Loucy (cell line): ENCODE data around the gene PDE9A.

Experiments used
- H2AFZ ChIP-seq: fragments of 200-600 bp; sonication (generic); 2 replicates; pipeline ENCODE4 v1.6.0; 2016; ENCODE audit warnings: antibody characterized with exemption, mild to moderate bottlenecking, low read length, moderate library complexity
- H3F3A ChIP-seq: fragments of 200-600 bp; 2 replicates; pipeline ENCODE4 v1.6.0; 2016; ENCODE audit warnings: antibody characterized with exemption, low read depth, mild to moderate bottlenecking
- H3K27me3 ChIP-seq: fragments of 200-600 bp; sonication (generic); 2 replicates; pipeline ENCODE4 v1.6.1; 2014; ENCODE audit warnings: low read length, mild to moderate bottlenecking; ENCODE audit not compliant: insufficient read depth, poor library complexity, severe bottlenecking
- H3K36me3 ChIP-seq: fragments of 200-600 bp; sonication (generic); 2 replicates; pipeline ENCODE4 v1.6.1; 2016; ENCODE audit warnings: low read length; ENCODE audit not compliant: insufficient read depth
- H3K4me1 ChIP-seq: fragments of 200-600 bp; sonication (generic); 2 replicates; pipeline ENCODE4 v1.5.1; 2014; ENCODE audit warnings: low read length, mild to moderate bottlenecking; ENCODE audit not compliant: insufficient read depth, poor library complexity, severe bottlenecking
- H3K4me2 ChIP-seq: fragments of 200-600 bp; sonication (generic); 2 replicates; pipeline ENCODE4 v1.6.0; 2014; ENCODE audit warnings: antibody characterized with exemption, low read length, low read depth, mild to moderate bottlenecking; ENCODE audit not compliant: poor library complexity, severe bottlenecking
- H3K4me3 ChIP-seq: fragments of 200-600 bp; sonication (generic); 2 replicates; pipeline ENCODE4 v1.5.1; 2014; ENCODE audit warnings: low read length, mild to moderate bottlenecking, mixed read lengths; ENCODE audit not compliant: poor library complexity, severe bottlenecking
- H3K79me2 ChIP-seq: fragments of 200-600 bp; sonication (generic); 2 replicates; pipeline ENCODE4 v1.6.1; 2014; ENCODE audit warnings: low read length; ENCODE audit not compliant: insufficient read depth
- H3K9ac ChIP-seq: fragments of 200-600 bp; sonication (generic); 2 replicates; pipeline ENCODE4 v1.6.0; 2014; ENCODE audit warnings: mild to moderate bottlenecking, low read depth, low read length, moderate library complexity; ENCODE audit not compliant: poor library complexity, severe bottlenecking
- H3K9me2 ChIP-seq: fragments of 200-600 bp; sonication (generic); replicated peaks from 2 replicates; pipeline ENCODE4 v1.6.1; 2016; ENCODE audit warnings: low read depth, low read length, mixed read lengths
- H3K9me3 ChIP-seq: fragments of 200-600 bp; sonication (generic); 2 replicates; pipeline ENCODE4 v1.6.1; 2014; ENCODE audit warnings: mild to moderate bottlenecking, antibody characterized with exemption, low read length, low read depth; ENCODE audit not compliant: insufficient read depth
- H4K20me1 ChIP-seq: fragments of 200-600 bp; sonication (generic); 2 replicates; pipeline ENCODE4 v1.6.0; 2014; ENCODE audit warnings: antibody characterized with exemption, low read length, mild to moderate bottlenecking; ENCODE audit not compliant: insufficient read depth, poor library complexity, severe bottlenecking
- EZH2phosphoT487 ChIP-seq: fragments of 200-600 bp; IDR thresholded peaks from 2 replicates; pipeline ENCODE4 v1.6.1; 2018; ENCODE audit warnings: antibody characterized with exemption, mild to moderate bottlenecking, moderate library complexity, borderline replicate concordance
- TF ChIP-seq, protein P1 (sequence below): fragments of 200-600 bp; sonication (generic); conservative IDR thresholded peaks from 2 replicates; pipeline ENCODE4 v1.5.1; 2014; ENCODE audit warnings: mild to moderate bottlenecking, antibody characterized with exemption, low read length

The PDE9A gene

GRCh38 chr21:42755766-42756579, 102.6 kb downstream of the PDE9A start:
- TF ChIP-seq, protein P1, sequence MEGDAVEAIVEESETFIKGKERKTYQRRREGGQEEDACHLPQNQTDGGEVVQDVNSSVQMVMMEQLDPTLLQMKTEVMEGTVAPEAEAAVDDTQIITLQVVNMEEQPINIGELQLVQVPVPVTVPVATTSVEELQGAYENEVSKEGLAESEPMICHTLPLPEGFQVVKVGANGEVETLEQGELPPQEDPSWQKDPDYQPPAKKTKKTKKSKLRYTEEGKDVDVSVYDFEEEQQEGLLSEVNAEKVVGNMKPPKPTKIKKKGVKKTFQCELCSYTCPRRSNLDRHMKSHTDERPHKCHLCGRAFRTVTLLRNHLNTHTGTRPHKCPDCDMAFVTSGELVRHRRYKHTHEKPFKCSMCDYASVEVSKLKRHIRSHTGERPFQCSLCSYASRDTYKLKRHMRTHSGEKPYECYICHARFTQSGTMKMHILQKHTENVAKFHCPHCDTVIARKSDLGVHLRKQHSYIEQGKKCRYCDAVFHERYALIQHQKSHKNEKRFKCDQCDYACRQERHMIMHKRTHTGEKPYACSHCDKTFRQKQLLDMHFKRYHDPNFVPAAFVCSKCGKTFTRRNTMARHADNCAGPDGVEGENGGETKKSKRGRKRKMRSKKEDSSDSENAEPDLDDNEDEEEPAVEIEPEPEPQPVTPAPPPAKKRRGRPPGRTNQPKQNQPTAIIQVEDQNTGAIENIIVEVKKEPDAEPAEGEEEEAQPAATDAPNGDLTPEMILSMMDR = no peak
- TF ChIP-seq EZH2phosphoT487 = no peak
- Histone ChIP-seq H3K4me2 (no peak overlapping the region), H3K79me2 (no peaks in the 10 kb centered on the region), H3K4me1 (no peaks in the 10 kb centered on the region), H3K9me2 (no peaks in the 10 kb centered on the region), H4K20me1 (no peaks in the 10 kb centered on the region), H3K27me3 (no peaks in the 10 kb centered on the region), H3F3A (no peaks in the 10 kb centered on the region), H2AFZ (no peak overlapping the region), H3K9ac (no peak overlapping the region), H3K9me3 (no peaks in the 10 kb centered on the region), H3K36me3 (no peaks in the 10 kb centered on the region), H3K4me3 (no peak overlapping the region)

- Histone ChIP-seq H3K4me1 (no peaks in the 10 kb centered on the region), H3K27me3 (no peaks in the 10 kb centered on the region), H3K9ac (no peak overlapping the region), H3K4me2 (no peak overlapping the region), H3F3A (no peaks in the 10 kb centered on the region), H3K9me3 (no peaks in the 10 kb centered on the region), H3K79me2 (no peaks in the 10 kb centered on the region), H3K9me2 (no peaks in the 10 kb centered on the region), H2AFZ (no peak overlapping the region), H3K4me3 (no peak overlapping the region), H3K36me3 (no peaks in the 10 kb centered on the region), H4K20me1 (no peaks in the 10 kb centered on the region)
- TF ChIP-seq, protein P1 = no peak
- TF ChIP-seq EZH2phosphoT487 = no peak
Observed at GRCh38 chr21:42756580-42757250, 103.3 kb downstream of the PDE9A start.

GRCh38 chr21:42757422-42757821, 104.0 kb downstream of the PDE9A start:
- Histone ChIP-seq H3K27me3 (no peaks in the 10 kb centered on the region), H3K9me2 (no peaks in the 10 kb centered on the region), H3K36me3 (no peaks in the 10 kb centered on the region; the same call in 1 of the 2 replicates), H3K4me1 (no peaks in the 10 kb centered on the region), H3K4me2 (no peak overlapping the region), H4K20me1 (no peaks in the 10 kb centered on the region), H2AFZ (no peak overlapping the region), H3K9ac (no peak overlapping the region), H3K4me3 (no peak overlapping the region), H3K79me2 (no peaks in the 10 kb centered on the region), H3K9me3 (no peaks in the 10 kb centered on the region), H3F3A (no peaks in the 10 kb centered on the region)
- no peak for TF ChIP-seq EZH2phosphoT487
- TF ChIP-seq, protein P1 = no peak
